ENCODE results near the gene GDPD2.

DNA sequence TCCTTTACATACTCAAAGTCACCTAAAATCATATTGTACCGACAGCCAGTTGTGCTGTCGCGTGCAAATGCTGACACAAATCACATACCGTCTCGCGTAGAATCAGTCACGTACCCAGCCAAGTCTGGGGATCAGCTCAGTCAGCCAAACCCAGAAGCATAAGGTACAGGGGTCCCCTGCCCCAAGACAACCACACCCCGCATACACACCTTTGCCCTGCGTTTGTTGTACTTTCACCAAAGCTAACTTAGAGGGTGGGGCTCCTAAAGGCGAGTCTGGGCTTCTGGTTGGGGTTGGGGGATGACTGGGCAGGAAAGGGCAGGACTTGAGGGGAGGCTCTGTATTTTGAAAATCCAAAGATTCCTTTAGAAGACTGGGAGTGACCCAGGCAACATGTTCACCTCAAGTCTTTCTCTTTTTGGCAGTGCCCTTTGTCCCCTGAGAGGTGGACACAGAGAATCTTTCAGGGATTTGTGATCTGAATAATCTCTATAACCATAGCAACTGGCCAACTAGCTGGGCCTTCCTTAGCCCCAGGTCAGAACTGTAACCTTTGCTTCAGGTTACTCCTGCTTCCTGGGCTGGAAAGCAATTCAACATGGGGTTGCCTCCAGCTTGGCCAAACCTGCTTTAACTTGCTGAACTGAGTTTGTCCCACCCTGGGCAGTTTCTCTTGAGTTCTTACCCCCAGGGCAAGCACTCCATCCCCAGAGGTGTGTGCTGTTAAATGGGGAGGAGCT, 992 bp downstream of the GDPD2 start:
- TF ChIP-seq CTCF (IDR thresholded peaks at IDR 0.05) (no peak), POLR2A (IDR thresholded peaks at IDR 0.05) (no peak)

All from heart left ventricle (tissue), 13 donors.